GM23338 (cell line): Measurements from ENCODE around the gene SLC5A2.
"Not testable (repeated sequence)": the region's sequence is repeated elsewhere in the genome, so short reads cannot be mapped to it uniquely, and the experiment has no call there.

Experiments
- CREB1 ChIP-seq: fragments of 250-450 bp; sonication (Bioruptor Pico); IDR thresholded peaks from 2 replicates; pipeline ENCODE4 v1.5.0; 2020; ENCODE audit warnings: low read depth, mild to moderate bottlenecking, moderate library complexity
- CTCF ChIP-seq, 2 experiments: fragments of 200-600 bp in 1 of 2; sonication (generic) in 1 of 2; conservative IDR thresholded peaks; 2 replicates each; pipeline versions ENCODE4 v1.5.1 to v1.6.1; 2016 to 2017; ENCODE audit warnings: antibody characterized with exemption in 2 of 2, low read depth in 2 of 2, mild to moderate bottlenecking in 2 of 2, moderate library complexity in 1 of 2
- EZH2 ChIP-seq: fragments of 200-600 bp; sonication (generic); IDR thresholded peaks from one replicate; pipeline ENCODE4 v1.8.0; 2017; ENCODE audit warnings: antibody characterized with exemption, mild to moderate bottlenecking, low read depth; ENCODE audit not compliant: unreplicated experiment
- POLR2AphosphoS5 ChIP-seq: IDR thresholded peaks from 2 replicates; pipeline ENCODE4 v1.6.1; 2016; ENCODE audit warnings: antibody characterized with exemption, low read depth

GRCh38 chr16:31484048-31484447 lies 1.1 kb downstream of the SLC5A2 start:
- TF ChIP-seq POLR2AphosphoS5; CTCF (conservative IDR thresholded peaks at IDR 0.05; ENCODE audit: low read depth in 2 of 2); EZH2; CREB1 (CRISPR knock-in tag): not testable (repeated sequence)
